LNCAP (cell line): ENCODE results near the gene SLC38A1.

ENCODE experiments used
- TF ChIP-seq, protein P1 (sequence below): fragments of 450-650 bp; IDR thresholded peaks from 2 replicates; pipeline ENCODE4 v1.5.1; 2017; ENCODE audit warnings: mild to moderate bottlenecking

SLC38A1 gene

DNA sequence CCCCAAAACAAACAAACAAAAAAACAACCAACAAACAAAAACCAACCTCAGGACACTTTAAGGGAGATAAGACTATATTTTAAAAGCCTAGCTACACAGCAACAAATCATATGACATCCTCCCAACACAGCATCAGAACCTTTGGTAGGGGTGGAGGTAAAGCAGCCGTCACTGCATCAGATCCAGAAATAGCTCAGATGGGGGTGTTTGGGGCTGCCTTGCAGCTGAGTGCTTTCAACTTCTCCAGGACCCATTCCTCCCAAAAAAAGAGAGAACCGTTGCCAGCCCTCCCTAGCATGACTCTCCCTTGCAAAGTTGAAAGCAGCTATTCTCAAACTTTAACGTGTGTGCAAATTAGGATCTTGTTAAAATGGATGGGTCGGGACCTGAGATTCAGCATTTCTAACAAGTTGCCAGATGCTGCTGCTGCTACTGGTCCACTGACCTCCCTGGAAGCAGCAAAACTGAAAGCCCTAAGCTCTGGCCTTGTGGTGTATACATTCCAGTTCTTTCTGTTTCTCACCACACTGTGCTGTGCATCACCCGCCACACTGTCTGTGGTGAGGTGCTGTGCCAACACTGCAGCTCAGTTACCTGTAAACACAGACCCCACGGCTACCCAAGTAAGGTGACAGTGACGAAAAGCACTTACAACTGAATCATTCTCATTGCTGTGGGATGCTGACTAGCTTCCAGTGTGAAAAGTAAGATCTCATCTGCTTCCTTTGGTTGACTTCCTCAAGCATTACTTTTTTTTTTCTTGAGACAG, 54.0 kb downstream of the SLC38A1 start:
- TF ChIP-seq, protein P1, sequence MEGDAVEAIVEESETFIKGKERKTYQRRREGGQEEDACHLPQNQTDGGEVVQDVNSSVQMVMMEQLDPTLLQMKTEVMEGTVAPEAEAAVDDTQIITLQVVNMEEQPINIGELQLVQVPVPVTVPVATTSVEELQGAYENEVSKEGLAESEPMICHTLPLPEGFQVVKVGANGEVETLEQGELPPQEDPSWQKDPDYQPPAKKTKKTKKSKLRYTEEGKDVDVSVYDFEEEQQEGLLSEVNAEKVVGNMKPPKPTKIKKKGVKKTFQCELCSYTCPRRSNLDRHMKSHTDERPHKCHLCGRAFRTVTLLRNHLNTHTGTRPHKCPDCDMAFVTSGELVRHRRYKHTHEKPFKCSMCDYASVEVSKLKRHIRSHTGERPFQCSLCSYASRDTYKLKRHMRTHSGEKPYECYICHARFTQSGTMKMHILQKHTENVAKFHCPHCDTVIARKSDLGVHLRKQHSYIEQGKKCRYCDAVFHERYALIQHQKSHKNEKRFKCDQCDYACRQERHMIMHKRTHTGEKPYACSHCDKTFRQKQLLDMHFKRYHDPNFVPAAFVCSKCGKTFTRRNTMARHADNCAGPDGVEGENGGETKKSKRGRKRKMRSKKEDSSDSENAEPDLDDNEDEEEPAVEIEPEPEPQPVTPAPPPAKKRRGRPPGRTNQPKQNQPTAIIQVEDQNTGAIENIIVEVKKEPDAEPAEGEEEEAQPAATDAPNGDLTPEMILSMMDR, result no peak

DNA sequence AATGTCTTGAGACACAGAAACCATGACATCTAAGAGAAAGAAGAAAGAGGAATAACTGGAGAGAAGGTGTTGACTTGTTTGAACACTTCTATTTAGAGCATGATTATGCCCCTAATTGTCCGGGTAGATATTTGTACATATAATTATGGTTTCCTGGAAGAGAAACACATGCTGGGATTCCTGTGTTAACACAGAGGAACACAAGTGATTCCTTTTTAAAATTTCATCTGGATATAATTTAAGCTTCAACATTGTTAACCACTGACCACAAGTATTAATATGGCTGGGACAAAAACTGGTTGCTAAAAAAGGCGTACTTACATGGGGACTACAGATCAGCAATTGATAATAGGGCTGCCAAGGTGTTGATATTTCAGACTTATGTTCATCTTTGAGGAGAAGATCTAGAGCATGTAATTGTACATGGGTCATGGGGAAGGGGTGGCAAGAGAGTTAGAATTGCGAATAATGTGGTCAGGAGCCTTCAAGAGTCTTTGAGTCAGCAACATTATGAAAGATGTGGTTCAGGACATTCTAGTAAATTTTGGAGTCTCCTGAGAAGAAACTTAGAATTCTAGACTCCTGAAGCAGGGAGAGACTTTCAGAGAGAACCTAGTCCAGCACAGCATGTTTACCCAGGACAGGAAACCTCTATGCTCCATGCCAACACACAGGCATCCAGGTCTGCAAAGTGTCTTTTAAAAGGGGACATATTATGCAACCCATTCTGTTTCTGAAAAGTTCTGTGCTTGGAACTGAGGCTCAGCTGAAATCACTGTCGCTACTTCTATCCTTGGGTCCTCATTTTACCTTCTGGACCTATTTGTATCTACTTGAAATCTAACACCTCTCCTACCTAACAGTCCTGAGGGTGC, 56.5 kb downstream of the SLC38A1 start:
- TF ChIP-seq, protein P1, result no peak

DNA sequence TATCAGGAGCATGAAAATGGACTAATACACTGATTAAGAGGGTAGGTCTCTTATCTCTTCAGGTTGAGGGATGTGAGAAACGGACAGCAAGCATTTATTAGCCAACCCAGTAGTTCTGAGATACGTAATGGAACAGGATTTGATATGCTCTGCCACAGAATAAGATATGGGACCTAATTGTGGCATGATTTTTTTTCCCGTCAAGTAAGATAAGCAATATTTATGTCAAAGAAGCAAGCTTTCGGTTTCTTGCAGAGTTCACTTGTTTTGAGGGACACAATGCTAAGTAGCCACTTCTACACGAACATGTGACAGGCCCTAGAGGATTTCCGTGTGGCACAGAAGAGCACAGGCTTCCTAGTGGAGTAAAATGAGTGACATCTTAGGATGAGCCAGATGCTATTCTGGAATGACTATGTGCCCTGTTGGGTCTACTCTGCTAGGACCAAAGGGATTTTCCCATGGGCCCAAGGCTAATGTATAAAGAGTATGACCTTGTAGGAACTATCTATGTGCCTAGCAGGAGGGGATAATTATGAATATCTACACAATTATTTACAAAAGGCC, 57.9 kb downstream of the SLC38A1 start:
- TF ChIP-seq, protein P1, result no peak

DNA sequence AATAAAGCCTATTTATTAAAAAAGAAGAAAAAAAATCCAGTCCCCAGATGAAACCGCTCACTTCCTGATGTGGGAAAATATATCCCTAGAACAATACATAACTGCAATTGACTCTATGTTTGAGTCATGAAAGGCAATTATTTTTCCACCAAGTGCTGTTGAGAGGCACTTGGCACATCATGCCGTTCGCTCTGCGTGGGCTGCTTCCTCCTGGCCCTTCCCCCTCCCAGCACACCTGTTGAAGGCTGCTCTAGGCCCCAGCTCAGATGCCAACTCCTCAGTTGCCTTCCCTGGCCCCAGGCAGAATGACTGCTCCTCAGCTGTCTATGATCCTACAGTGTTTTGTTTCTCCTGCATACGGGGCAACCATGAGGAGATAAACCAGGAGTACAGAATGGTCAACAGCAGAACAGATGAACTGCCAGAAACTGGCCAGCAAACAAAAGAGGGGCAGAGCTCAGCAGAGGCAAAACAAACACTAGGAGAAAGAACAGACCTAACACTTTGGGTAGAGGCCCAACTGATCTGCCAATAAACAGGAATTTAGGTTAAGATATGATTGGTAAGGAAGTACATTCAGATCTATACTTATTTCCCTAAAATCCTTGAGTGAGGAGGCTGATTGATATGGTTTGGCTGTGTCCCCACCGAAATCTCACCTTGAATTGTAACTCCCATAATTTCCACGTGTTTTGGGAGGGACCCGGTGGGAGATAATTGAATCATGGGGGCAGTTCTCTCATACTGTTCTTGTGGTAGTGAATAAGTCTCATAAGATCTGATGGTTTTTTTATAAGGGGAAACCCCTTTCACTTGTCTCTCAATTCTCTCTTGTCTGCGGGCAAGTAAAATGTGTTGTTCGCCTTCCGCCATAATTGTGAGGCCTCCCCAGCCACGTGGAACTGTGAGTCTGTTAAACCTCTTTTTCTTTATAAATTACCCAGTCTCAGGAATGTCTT, 58.6 kb downstream of the SLC38A1 start:
- TF ChIP-seq, protein P1, result no peak

DNA sequence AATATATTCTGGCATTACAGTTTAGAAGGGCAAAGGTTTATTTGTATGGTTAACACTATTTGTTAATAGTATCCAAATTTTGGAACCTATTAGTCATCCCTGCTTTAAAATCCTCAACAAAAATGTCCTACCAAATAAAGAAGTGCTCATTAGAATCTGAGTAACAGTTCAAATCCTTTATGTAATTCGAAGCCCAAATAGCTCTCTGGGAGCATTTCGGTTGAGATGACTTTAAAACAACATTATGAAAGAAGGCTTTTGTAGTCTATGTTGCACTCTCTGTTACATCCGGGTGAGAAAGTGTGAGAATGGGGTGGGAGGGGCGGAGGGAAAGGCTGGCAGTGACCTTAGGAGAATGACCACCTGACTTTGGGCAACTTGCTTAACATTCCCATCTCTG, 59.7 kb downstream of the SLC38A1 start:
- TF ChIP-seq, protein P1, result no peak

DNA sequence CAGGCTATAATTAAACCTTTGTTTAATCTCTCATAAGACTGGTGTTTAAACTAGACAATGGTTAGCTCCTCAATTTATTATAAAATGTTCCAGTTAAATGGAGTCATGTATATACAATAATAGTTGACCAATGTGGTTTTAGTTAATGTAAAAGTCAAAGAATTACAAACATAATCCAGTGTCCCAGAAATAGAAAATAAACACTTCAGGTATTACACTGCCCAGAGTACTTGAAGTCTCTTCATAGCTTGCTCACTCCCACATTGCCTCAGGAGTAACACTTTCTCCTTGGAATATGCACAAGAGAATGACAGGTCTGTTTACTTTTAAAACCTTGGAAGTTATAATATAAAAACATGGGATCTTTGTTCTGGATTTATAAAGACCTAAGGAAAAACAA, 60.5 kb downstream of the SLC38A1 start:
- TF ChIP-seq, protein P1, result no peak

DNA sequence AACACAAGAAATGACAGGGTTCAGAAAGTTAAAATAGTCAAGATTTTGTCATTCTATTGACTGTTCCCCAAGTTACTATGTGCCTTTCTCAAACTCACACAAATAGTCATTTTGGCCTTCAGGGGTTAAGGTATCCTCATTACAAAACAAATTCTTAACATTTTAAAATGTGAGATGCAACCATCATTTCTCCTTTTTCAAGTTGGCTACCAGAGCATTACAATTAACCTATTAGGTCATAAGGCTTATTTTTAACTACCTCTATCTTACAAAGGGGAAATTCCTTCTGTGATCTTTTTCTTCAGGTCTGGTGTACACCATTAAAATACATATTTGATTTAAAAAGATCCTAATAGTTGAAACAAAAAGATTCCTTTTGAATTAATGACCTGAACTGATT, 61.2 kb downstream of the SLC38A1 start:
- TF ChIP-seq, protein P1, result no peak
